ENCODE measurements around the gene GFI1B. TPM values are rescaled to one million over a fixed set of nuclear protein-coding genes. Genes with fewer than 3 reads are reported as not detected.

GFI1B gene
- total RNA-seq = 0.05 TPM in 1 of 2 replicates, not detected in the other

GRCh38 chr9:132978451-132979131, at the start of gene GFI1B:
GFI1B (plus strand) TSS chr9:132978694; CDS start chr9:132986679, 7,985 bp downstream.

DNA sequence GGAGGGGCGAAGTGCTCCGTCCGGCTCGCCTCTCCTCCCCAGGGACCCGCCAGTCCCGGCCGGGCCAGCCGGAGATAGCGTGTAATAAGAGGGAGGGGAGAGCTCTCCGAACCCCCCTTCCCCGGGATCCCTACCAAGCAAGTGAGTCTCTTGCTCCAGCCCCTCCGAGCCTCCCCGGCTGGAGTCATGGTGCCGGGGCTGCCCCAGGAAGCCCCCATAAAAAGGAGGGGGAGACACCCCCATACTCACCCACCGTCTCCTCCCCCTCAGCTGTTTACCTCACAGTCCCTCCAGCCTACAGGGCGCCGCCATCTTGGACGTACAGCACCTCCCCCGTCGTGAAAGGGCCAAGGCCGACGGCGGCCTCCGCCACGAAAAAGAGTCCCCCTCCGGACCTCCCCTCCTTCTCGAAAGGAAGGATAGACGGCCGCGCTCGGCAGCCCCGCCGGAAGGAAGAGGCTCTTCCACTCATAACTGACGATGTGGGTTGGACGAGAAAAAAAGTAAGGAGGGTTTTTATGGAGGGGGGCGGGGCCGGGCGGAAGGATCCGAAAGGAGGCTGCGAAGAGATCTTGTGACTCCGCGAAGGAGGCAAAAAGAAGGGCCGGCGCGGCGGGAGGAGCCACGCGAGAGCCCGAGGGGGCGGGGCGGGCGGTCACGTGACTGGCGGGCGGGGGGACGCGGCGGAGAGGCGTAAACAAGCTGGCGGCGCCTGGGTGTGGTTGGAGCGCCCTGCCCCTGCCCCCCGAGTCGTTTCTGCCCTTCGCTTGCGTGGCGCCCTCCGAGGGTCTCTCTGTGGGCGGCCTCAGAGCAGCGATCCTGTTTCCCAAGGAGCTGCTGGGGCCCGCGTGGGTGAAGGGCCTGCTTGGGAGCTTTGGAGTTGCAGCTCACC, 34.0 kb upstream of the GFI1B start, which contains the start of gene TSC1:
Gene TSC1, minus strand, starts transcription at position 323 of the 892 bp plus-strand sequence. CDS start 15,744 bp downstream, outside the sequence.

DNA sequence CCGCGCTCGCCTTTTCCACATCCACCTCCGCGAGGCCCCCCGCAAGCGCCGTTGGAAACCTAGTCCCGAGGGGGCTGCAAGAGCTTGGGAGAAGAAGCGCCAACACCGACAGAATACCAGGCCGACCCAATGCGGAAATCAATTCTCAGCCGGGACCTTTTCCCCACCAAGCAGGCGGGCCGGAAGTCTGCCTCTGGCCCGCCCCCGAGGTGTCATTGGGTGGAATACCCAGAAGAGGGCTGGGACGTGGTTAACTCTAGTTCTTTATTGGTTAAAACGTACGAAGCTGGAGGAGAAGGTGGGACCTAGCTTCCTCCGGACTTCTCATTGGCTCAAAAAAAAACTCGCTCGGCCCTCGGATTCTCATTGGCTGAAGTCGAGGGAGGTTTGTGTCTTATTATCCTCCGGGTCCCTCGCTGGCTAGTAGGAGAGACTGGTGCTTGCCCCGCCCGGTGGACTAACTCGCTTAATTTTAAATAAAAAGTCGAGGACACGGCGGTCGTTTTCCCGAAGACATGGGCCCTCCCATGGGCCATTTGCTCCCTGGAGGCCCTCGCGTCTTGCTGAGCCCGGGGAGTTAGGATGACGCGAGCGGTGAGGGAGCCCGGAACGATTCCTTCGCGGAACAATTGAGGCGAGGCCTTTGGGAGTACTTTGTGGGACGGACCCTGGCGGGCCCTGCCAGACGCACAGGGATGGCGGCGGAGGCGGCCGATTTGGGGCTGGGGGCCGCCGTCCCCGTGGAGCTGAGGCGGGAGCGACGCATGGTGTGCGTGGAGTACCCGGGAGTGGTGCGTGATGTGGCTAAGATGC, 52.0 kb downstream of the GFI1B start, which contains the start of gene GTF3C5:
Gene GTF3C5, plus strand, starts transcription at position 681 of the 813 bp plus-strand sequence. Its CDS starts 15 bp downstream, at position 696.

Other genes starting within 250 kb of the GFI1B start
- under 0.01 and 0.14 TPM in 2 replicates for gene AK8, start 100.4 kb upstream of the GFI1B start, total RNA-seq
- gene SPACA9, start 99.8 kb upstream of the GFI1B start, total RNA-seq = 2.4 and 2.5 TPM in 2 replicates
- gene TSC1, start 34.1 kb upstream of the GFI1B start, total RNA-seq = 42.2 and 45.6 TPM in 2 replicates
- gene GTF3C5, start 52.3 kb downstream of the GFI1B start, total RNA-seq = 24.9 and 30.1 TPM in 2 replicates
- gene CEL, start 83.3 kb downstream of the GFI1B start, total RNA-seq = 0.30 and 0.46 TPM in 2 replicates
- gene RALGDS, start 142.5 kb downstream of the GFI1B start, total RNA-seq = 24.9 and 40.5 TPM in 2 replicates
- gene GBGT1, start 185.2 kb downstream of the GFI1B start, total RNA-seq = 6.9 and 8.6 TPM in 2 replicates
- not detected in 2 replicates for gene OBP2B, start 230.6 kb downstream of the GFI1B start, total RNA-seq

Measured in smooth muscle cell of the umbilical artery (primary cell).